Spleen (tissue), 11 donors: Measurements from ENCODE around the gene OLIG3. TPM values are rescaled to one million over a fixed set of nuclear protein-coding genes. Genes with fewer than 3 reads are reported as not detected.

Experiments
- DNase-seq: peaks from one replicate; pipeline ENCODE4 v3.0.0-alpha.2; 2020
- H3K27ac ChIP-seq, 8 donors: fragments of 200-600 bp; sonication (generic) in 7 of 8; 1 replicate in 4 of 8; 2 replicates in 4 of 8; pipeline versions ENCODE4 v1.5.0 to v1.8.0; 2016 to 2021; ENCODE audit warnings: inconsistent platforms in 4 of 8, mild to moderate bottlenecking in 4 of 8, moderate library complexity in 1 of 8
- H3K27me3 ChIP-seq, 7 donors: fragments of 200-600 bp; sonication (generic) in 6 of 7; replicated peaks in 1 of 7; 1 replicate in 4 of 7; 2 replicates in 3 of 7; pipeline versions ENCODE4 v1.5.0 to v1.8.0; 2016 to 2021; ENCODE audit warnings: inconsistent platforms in 3 of 7, mild to moderate bottlenecking in 1 of 7
- H3K36me3 ChIP-seq, 6 donors: fragments of 200-600 bp; sonication (generic) in 5 of 6; 1 replicate in 4 of 6; 2 replicates in 2 of 6; pipeline versions ENCODE4 v1.5.0 to v1.8.0; 2016 to 2021; ENCODE audit warnings: inconsistent platforms in 2 of 6
- H3K4me1 ChIP-seq, 6 donors: fragments of 200-600 bp; sonication (generic) in 5 of 6; 1 replicate in 3 of 6; 2 replicates in 3 of 6; pipeline versions ENCODE4 v1.5.0 to v1.8.0; 2016 to 2021; ENCODE audit warnings: inconsistent platforms in 3 of 6
- H3K4me3 ChIP-seq, 8 donors: fragments of 200-600 bp; sonication (generic) in 7 of 8; 1 replicate in 4 of 8; 2 replicates in 4 of 8; pipeline versions ENCODE4 v1.5.0 to v1.8.0; 2016 to 2021; ENCODE audit warnings: inconsistent platforms in 4 of 8, mild to moderate bottlenecking in 4 of 8, moderate library complexity in 2 of 8
- H3K9me3 ChIP-seq, 8 donors: fragments of 200-600 bp; sonication (generic) in 7 of 8; 1 replicate in 4 of 8; 2 replicates in 4 of 8; pipeline versions ENCODE4 v1.5.0 to v1.8.0; 2016 to 2021; ENCODE audit warnings: inconsistent platforms in 4 of 8
- CTCF ChIP-seq, 11 experiments: fragments of 200-600 bp in 7 of 11; fragments of 450-650 bp in 4 of 11; sonication (generic) in 4 of 11; IDR thresholded peaks in 8 of 11; conservative IDR thresholded peaks in 3 of 11; 1 replicate in 7 of 11; 2 replicates in 4 of 11; pipeline versions ENCODE4 v1.4.0 to v1.8.0; 2016 to 2021; ENCODE audit warnings: antibody characterized with exemption in 11 of 11, inconsistent platforms in 4 of 11, mild to moderate bottlenecking in 1 of 11
- POLR2A ChIP-seq, 3 donors: fragments of 450-650 bp; IDR thresholded peaks; one replicate each; pipeline ENCODE4 v1.5.1; 2017; ENCODE audit warnings: antibody characterized with exemption in 3 of 3, mild to moderate bottlenecking in 1 of 3
- POLR2AphosphoS5 ChIP-seq, 3 donors: sonication (generic); formaldehyde crosslinking; IDR thresholded peaks; one replicate each; pipeline ENCODE4 v1.5.1; 2017; ENCODE audit warnings: antibody characterized with exemption in 3 of 3
- WGBS, 5 donors: extraction: QIAGEN DNeasy Blood & Tissue Kit in 3 of 5; methylation state at CpG; one replicate each; pipeline versions ENCODE4 v1.1.5 to v1.1.7; 2013 to 2018; 5-methylcytosine and 5-hydroxymethylcytosine counted together
- intact Hi-C: fragments of 100-400 bp; cut with DNase I; formaldehyde crosslinking; loops from one replicate; pipeline ENCODE4 v1.15.0; 2023; ENCODE audit warnings: low total_unique reads
- polyA plus RNA-seq, 3 donors: library from polyadenylated mRNA; stranded (reverse); fragments of 200-250 nt; gene quantifications; one replicate each; pipeline ENCODE4 v1.2.1, GENCODE V29; 2013
- total RNA-seq, 7 donors: library from RNA; depleted of rRNA in 3 of 7; stranded (reverse); fragments of >200 nt in 3 of 7; fragmentation: NEBNext Ultra II Directional in 4 of 7; extraction: Animal tissue kit (Norgen Biotek cat#: 25700) in 4 of 7; gene quantifications; one replicate each; pipeline versions ENCODE4 v1.1.0 to v1.2.1, GENCODE V29; 2016 to 2021
- donor health status: healthy with polysubstance abuse.
- donor health status: DM: no; HTN: no; CAD: no; lungs with moderate emphysema.
- donor health status: DM: no; HTN: no; CAD: no.
- donor health status: Bipolar disorder and iron deficiency.
- donor health status: healthy.
- donor health status: DM: no; HTN: no; CAD: no.
- donor health status: DM: yes; HTN: yes; CAD: no.

OLIG3 gene
- total and polyA plus RNA-seq, 10 donors, result not detected

- DNase-seq, result no peak
- intact Hi-C loops, result no loop called here
- Histone ChIP-seq H3K36me3 (no peaks in the 10 kb centered on the region), H3K4me3 (no peak overlapping the region), H3K9me3 (no peaks in the 10 kb centered on the region), H3K4me1 (no peaks in the 10 kb centered on the region), H3K27ac (no peak overlapping the region), H3K27me3 (peaks cover 0 to 94% (median 60%) of the 10 kb centered on the region in 7 donors)
- 26 to 36% (median 28%) methylated on average over 7 of the region's 7 CpGs for WGBS, 5 donors
- TF ChIP-seq CTCF (IDR thresholded peaks at IDR 0.05 in 8 of 11, conservative IDR thresholded peaks at IDR 0.05 in 3 of 11), result no peak
- no peak for TF ChIP-seq POLR2AphosphoS5 (IDR thresholded peaks at IDR 0.05)
- TF ChIP-seq POLR2A (IDR thresholded peaks at IDR 0.05), result no peak
These were observed 24.3 kb upstream of the OLIG3 start for GRCh38 chr6:137518386-137518983.

GRCh38 chr6:137514418-137514817, 20.2 kb upstream of the OLIG3 start:
- Histone ChIP-seq H3K9me3 (peaks cover 0 to 29% (median 21%) of the 10 kb centered on the region in 8 donors), H3K4me1 (no peaks in the 10 kb centered on the region), H3K4me3 (no peak overlapping the region), H3K27ac (no peak overlapping the region), H3K27me3 (peaks cover 0 to 98% (median 57%) of the 10 kb centered on the region in 7 donors), H3K36me3 (no peaks in the 10 kb centered on the region)
- DNase-seq, result no peak
- 41 to 53% (median 46%) methylated on average over 5 of the region's 5 CpGs for WGBS, 5 donors
- intact Hi-C loops, result no loop called here
- TF ChIP-seq POLR2A (IDR thresholded peaks at IDR 0.05) (no peak), POLR2AphosphoS5 (IDR thresholded peaks at IDR 0.05) (no peak), CTCF (IDR thresholded peaks at IDR 0.05 in 8 of 11, conservative IDR thresholded peaks at IDR 0.05 in 3 of 11) (no peak)

- Histone ChIP-seq H3K27ac (no peak overlapping the region), H3K4me1 (no peaks in the 10 kb centered on the region), H3K4me3 (no peak overlapping the region), H3K27me3 (peaks cover 0 to 96% (median 49%) of the 10 kb centered on the region in 7 donors), H3K36me3 (no peaks in the 10 kb centered on the region), H3K9me3 (peaks cover 0 to 31% (median 21%) of the 10 kb centered on the region in 8 donors)
- no peak for DNase-seq
- TF ChIP-seq CTCF (IDR thresholded peaks at IDR 0.05 in 8 of 11, conservative IDR thresholded peaks at IDR 0.05 in 3 of 11), result no peak
- TF ChIP-seq POLR2AphosphoS5 (IDR thresholded peaks at IDR 0.05), result no peak
- TF ChIP-seq POLR2A (IDR thresholded peaks at IDR 0.05), result no peak
- 15 to 28% (median 20%) methylated on average over 12 to 14 of the region's 14 CpGs for whole genome bisulfite sequencing, 5 donors
- intact Hi-C loops, result no loop called here
These were observed 18.8 kb upstream of the OLIG3 start for GRCh38 chr6:137512757-137513605.

GRCh38 chr6:137510923-137511322, 16.7 kb upstream of the OLIG3 start:
- Histone ChIP-seq H3K4me1 (no peaks in the 10 kb centered on the region), H3K27me3 (peaks cover 0 to 96% (median 38%) of the 10 kb centered on the region in 7 donors), H3K4me3 (no peak overlapping the region), H3K9me3 (peaks cover 0 to 31% (median 21%) of the 10 kb centered on the region in 8 donors), H3K27ac (no peak overlapping the region), H3K36me3 (no peaks in the 10 kb centered on the region)
- intact Hi-C loops, result no loop called here
- TF ChIP-seq CTCF (IDR thresholded peaks at IDR 0.05 in 8 of 11, conservative IDR thresholded peaks at IDR 0.05 in 3 of 11) (no peak), POLR2A (IDR thresholded peaks at IDR 0.05) (no peak), POLR2AphosphoS5 (IDR thresholded peaks at IDR 0.05) (no peak)
- DNase-seq, result no peak
- 91 to 99% (median 95%) methylated on average over 2 of the region's 2 CpGs for WGBS, 5 donors
